Measurements from ENCODE around the gene NBAS.
"Not testable (repeated sequence)": the region's sequence is repeated elsewhere in the genome, so short reads cannot be mapped to it uniquely, and the experiment has no call there.

The NBAS gene

GRCh38 chr2:15520346-15520745 lies 40.8 kb downstream of the NBAS start:
- no peak for DNase-seq

- DNase-seq: not testable (repeated sequence)
Measured at GRCh38 chr2:15518759-15519158, 42.4 kb downstream of the NBAS start.

GRCh38 chr2:15517793-15518192 lies 43.3 kb downstream of the NBAS start:
- no peak for DNase-seq

- DNase-seq: no peak
Measured at GRCh38 chr2:15511686-15512085, 49.4 kb downstream of the NBAS start.

GRCh38 chr2:15510552-15510951 lies 50.6 kb downstream of the NBAS start:
- DNase-seq: no peak

- no peak for DNase-seq
Measured at GRCh38 chr2:15510131-15510530, 51.0 kb downstream of the NBAS start.

GRCh38 chr2:15507697-15508096 lies 53.4 kb downstream of the NBAS start:
- DNase-seq: no peak

- DNase-seq: no peak
Measured at GRCh38 chr2:15507061-15507460, 54.1 kb downstream of the NBAS start.

- no peak for DNase-seq
Measured at GRCh38 chr2:15506229-15506819, 54.8 kb downstream of the NBAS start.

GRCh38 chr2:15504882-15505663 lies 56.1 kb downstream of the NBAS start:
- no peak for DNase-seq

GRCh38 chr2:15499251-15499650 lies 61.9 kb downstream of the NBAS start:
- DNase-seq: not testable (repeated sequence)

- DNase-seq: no peak
Measured at GRCh38 chr2:15498554-15498953, 62.6 kb downstream of the NBAS start.

- no peak for DNase-seq
Measured at GRCh38 chr2:15494877-15495276, 66.3 kb downstream of the NBAS start.

- no peak for DNase-seq
Measured at GRCh38 chr2:15492773-15493325, 68.3 kb downstream of the NBAS start.

GRCh38 chr2:15486770-15487169 lies 74.4 kb downstream of the NBAS start:
- DNase-seq: no peak

GRCh38 chr2:15485949-15486348 lies 75.2 kb downstream of the NBAS start:
- no peak for DNase-seq

- no peak for DNase-seq
Measured at GRCh38 chr2:15481000-15481399, 80.1 kb downstream of the NBAS start.

GRCh38 chr2:15480552-15480951 lies 80.6 kb downstream of the NBAS start:
- DNase-seq: no peak

GRCh38 chr2:15472876-15473275 lies 88.3 kb downstream of the NBAS start:
- no peak for DNase-seq

- DNase-seq: no peak
Measured at GRCh38 chr2:15472133-15472532, 89.0 kb downstream of the NBAS start.

GRCh38 chr2:15471606-15472005 lies 89.5 kb downstream of the NBAS start:
- DNase-seq: no peak

- no peak for DNase-seq
Measured at GRCh38 chr2:15460112-15460620, 101.0 kb downstream of the NBAS start.

- DNase-seq: no peak
Measured at GRCh38 chr2:15458277-15458676, 102.9 kb downstream of the NBAS start.

- no peak for DNase-seq
Measured at GRCh38 chr2:15457868-15458267, 103.3 kb downstream of the NBAS start.
